Astrocyte of the cerebellum (primary cell): Measurements from ENCODE around the gene FAF1.
"Not testable (repeated sequence)": the region's sequence is repeated elsewhere in the genome, so short reads cannot be mapped to it uniquely, and the experiment has no call there.

ENCODE experiments used
- DNase-seq: peaks from one replicate; pipeline ENCODE4 v3.0.0-alpha.2; 2011; ENCODE audit warnings: low read depth
- H3K4me3 ChIP-seq: 2 replicates; pipeline ENCODE4 v1.5.1; 2011; ENCODE audit warnings: mild to moderate bottlenecking, low read depth, low read length, moderate library complexity
- in situ Hi-C: cut with HindIII; loops from 2 replicates; pipeline ENCODE4 v1.10.0; 2017; ENCODE audit warnings: low sequenced_read_pairs
- TF ChIP-seq, protein P1 (sequence below): IDR thresholded peaks from 2 replicates; pipeline ENCODE4 v1.5.1; 2012; ENCODE audit warnings: low read length, low read depth, moderate library complexity, mild to moderate bottlenecking; ENCODE audit errors: missing control alignments

Gene FAF1

DNA sequence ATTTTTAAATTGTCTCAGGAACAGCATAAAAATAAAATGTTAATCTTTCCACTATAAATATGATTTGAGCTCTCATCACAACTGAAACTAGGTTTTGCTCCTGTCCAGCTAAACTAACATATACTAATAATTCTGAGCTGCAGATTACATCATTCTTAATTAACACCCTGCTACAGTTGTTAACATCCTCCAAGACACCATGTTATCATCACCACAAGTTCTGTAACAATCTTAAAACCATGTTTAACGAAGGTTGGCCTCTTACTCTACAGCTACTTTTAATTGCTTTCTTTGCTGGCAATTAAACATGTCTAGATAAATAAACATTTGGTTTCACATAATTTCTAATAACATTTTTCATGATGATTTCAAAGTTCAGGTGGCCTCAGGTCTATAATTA is 240.9 kb downstream of the FAF1 start:
- no peak overlapping the region for H3K4me3 ChIP-seq
- DNase-seq = no peak
- TF ChIP-seq, protein P1, sequence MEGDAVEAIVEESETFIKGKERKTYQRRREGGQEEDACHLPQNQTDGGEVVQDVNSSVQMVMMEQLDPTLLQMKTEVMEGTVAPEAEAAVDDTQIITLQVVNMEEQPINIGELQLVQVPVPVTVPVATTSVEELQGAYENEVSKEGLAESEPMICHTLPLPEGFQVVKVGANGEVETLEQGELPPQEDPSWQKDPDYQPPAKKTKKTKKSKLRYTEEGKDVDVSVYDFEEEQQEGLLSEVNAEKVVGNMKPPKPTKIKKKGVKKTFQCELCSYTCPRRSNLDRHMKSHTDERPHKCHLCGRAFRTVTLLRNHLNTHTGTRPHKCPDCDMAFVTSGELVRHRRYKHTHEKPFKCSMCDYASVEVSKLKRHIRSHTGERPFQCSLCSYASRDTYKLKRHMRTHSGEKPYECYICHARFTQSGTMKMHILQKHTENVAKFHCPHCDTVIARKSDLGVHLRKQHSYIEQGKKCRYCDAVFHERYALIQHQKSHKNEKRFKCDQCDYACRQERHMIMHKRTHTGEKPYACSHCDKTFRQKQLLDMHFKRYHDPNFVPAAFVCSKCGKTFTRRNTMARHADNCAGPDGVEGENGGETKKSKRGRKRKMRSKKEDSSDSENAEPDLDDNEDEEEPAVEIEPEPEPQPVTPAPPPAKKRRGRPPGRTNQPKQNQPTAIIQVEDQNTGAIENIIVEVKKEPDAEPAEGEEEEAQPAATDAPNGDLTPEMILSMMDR = no peak
- in situ Hi-C loops = no loop called here

- no peak for DNase-seq
- in situ Hi-C loops = no loop called here
- H3K4me3 ChIP-seq = no peak overlapping the region
- TF ChIP-seq, protein P1 = no peak
Measured at GRCh38 chr1:50717327-50717726, 242.7 kb downstream of the FAF1 start.

- H3K4me3 ChIP-seq, DNase-seq, in situ Hi-C loops: not testable (repeated sequence)
Measured at GRCh38 chr1:50716455-50716854, 243.6 kb downstream of the FAF1 start.

GRCh38 chr1:50710099-50710498 is 250.0 kb downstream of the FAF1 start:
- no peak overlapping the region for H3K4me3 ChIP-seq
- in situ Hi-C loops = no loop called here
- no peak for DNase-seq
- TF ChIP-seq, protein P1 = no peak

DNA sequence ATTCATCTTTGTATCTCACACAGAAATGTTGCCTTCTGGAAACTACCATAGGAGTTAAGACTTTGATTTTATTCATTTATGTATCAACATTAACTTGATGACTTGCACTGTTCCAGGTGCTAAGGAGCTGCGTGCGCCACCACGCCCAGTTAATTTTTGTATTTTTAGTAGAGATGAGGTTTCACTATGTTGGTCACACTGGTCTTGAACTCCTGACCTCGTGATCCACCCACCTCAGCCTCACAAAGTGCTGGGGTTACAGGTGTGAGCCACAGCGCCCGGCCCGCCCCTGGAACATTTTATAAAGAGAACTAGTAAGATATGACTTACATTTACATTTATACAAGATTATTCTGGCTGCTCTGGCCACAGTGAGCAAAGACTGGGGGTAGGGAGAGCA is 252.2 kb downstream of the FAF1 start:
- TF ChIP-seq, protein P1 = no peak
- in situ Hi-C loops = no loop called here
- no peak overlapping the region for H3K4me3 ChIP-seq
- no peak for DNase-seq

- DNase-seq = no peak
- TF ChIP-seq, protein P1 = no peak
- H3K4me3 ChIP-seq = no peak overlapping the region
- in situ Hi-C loops = no loop called here
Measured at GRCh38 chr1:50705699-50706098, 254.4 kb downstream of the FAF1 start.

GRCh38 chr1:50705041-50705440 is 255.0 kb downstream of the FAF1 start:
- no peak for DNase-seq
- H3K4me3 ChIP-seq = no peak overlapping the region
- TF ChIP-seq, protein P1 = no peak
- in situ Hi-C loops = no loop called here
